H4 (cell line): Measurements from ENCODE around the gene TES. TPM values are rescaled to one million over a fixed set of nuclear protein-coding genes. Genes with fewer than 3 reads are reported as not detected.

Source experiments
- DNase-seq: peaks from one replicate; pipeline ENCODE4 v3.0.0-alpha.2; 2015; ENCODE audit warnings: low spot score
- total RNA-seq: library from RNA; depleted of rRNA; stranded (reverse); fragments of >200 nt; shearing (Covaris generic); gene quantifications from 2 replicates; pipeline ENCODE4 v1.2.3, GENCODE V29; 2014

The TES gene
- total RNA-seq, 1 experiment from 2014 or later: 59.0 TPM

DNA sequence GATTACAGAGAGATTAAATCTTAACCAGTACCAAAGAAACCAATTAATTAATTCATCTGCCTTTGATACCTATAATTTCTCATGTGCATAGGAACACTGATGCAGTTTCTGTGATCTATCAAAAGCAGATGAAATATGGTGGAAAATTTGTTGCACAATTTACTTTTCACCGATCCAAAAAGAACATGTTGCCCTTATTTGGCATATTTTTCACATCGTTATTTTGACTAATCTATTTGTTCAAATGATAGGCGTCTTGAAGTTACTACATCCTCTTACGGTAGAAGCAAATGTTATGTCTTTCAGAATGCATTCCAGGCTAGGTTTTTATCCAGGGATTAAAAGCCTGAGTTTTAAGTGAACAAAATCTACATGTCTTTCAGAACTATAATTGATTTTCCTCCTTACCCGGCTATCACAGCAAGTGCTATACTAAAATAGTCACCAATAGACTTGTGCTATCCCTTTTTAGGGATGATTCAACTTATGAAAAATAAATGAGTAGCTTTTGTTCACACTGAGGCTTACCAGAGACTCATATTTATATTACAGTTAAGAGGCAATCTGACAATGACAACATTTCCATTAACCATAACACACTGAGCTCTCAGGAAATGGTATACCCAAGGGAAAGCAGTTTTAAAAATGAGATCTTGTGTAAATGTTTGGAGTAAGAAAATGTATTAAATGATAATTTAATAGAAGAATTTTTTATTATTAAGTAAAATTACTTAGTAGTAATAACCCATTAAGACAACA is 16.8 kb upstream of the TES start:
- DNase-seq: no peak

DNA sequence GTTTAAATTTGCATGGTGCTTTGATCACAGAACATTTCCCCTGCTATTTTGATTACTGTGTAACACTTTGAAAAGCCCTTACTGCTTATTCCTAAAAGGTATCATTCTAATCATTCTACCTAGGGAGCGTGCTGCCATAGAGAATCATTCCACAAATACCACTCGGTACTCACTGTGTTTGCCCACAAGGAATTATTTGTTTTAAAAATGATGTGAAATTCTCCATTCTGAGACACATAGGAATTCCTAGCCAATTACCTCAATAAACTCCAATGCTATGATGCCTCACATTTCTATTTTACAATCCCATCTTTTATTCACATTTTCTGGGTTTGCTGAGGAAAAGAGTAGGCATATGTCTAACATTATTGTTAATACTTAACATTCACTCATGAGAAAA is 16.2 kb upstream of the TES start:
- no peak for DNase-seq

- no peak for DNase-seq
Measured at GRCh38 chr7:116195451-116195850, 14.9 kb upstream of the TES start.

DNA sequence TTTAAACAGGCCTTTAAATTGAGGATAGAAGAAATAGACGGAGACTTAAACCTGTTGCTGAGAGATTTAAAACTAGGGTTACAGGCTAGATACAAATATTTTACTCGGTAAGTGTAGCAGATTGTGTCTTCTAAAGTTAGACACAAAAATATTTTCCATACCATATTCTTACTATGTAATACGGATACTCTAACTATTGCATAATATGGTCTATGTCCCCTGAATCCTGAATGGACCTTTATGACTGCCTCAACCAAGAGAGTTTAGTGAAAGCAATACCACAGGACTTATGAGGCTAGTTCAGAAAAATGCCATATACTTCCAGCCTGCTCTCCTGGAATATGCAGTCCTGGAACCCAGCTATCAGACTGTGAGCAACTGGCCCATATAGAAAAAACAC is 13.4 kb upstream of the TES start:
- no peak for DNase-seq

GRCh38 chr7:116197360-116197759 is 13.0 kb upstream of the TES start:
- DNase-seq: no peak

GRCh38 chr7:116198748-116199410 is 11.5 kb upstream of the TES start:
- DNase-seq: no peak

DNA sequence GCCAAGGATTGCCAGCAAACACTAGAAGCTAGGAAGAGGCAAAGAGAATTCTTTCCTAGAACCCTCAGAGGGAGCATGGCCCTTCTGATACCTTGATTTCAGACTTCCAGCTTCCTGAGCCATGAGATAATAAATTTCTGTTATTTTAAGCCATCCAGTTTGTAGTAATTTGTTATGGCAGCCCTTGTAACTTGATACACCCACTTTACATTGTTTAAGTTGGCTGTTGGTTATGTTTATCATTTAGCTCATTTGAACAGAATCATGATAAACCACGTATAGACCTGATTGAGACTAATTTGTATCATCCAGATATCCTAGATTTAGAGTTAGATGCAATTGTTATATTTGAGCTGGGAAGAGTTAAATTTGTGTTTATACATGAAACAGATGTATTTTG is 9.4 kb upstream of the TES start:
- DNase-seq: no peak

DNA sequence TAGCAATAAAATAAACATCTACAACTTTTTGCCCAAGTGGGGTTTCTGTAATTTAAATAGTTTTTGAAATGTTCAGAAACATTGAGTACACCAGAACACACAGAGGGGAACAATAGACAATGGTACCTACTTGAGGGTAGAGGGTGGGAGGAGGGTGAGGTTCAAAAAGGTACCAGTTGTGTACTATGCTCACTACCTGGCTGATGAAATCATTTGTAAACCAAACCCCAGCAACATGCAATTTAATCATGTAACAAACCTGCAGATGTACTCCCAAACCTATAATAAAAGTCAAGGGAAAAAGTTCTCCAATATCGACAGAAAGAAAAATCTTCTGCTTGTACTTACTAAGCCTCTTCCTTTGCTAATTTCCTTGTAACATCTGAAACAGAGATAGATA is 4.2 kb upstream of the TES start:
- DNase-seq: no peak

DNA sequence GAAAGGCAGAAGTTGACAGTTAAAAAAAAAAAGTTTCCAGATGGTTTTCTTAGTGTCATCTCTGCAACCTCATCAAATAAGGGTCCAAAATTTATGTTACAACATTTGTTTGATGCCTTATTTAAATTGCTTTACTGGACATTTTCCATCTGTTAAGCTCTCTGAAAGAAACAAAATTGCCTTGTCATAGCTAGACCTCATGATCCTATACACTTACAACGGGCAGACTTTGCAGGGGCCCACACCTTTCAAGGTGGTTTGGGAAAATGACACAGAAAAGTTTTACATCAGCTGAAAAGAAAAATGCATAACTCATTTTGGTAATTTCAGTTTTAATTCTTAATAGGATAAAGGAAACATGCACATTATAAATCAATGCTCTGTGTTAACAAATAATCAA is 1.4 kb upstream of the TES start:
- DNase-seq: no peak

GRCh38 chr7:116209561-116210070 is 723 bp upstream of the TES start:
- DNase-seq: no peak

DNA sequence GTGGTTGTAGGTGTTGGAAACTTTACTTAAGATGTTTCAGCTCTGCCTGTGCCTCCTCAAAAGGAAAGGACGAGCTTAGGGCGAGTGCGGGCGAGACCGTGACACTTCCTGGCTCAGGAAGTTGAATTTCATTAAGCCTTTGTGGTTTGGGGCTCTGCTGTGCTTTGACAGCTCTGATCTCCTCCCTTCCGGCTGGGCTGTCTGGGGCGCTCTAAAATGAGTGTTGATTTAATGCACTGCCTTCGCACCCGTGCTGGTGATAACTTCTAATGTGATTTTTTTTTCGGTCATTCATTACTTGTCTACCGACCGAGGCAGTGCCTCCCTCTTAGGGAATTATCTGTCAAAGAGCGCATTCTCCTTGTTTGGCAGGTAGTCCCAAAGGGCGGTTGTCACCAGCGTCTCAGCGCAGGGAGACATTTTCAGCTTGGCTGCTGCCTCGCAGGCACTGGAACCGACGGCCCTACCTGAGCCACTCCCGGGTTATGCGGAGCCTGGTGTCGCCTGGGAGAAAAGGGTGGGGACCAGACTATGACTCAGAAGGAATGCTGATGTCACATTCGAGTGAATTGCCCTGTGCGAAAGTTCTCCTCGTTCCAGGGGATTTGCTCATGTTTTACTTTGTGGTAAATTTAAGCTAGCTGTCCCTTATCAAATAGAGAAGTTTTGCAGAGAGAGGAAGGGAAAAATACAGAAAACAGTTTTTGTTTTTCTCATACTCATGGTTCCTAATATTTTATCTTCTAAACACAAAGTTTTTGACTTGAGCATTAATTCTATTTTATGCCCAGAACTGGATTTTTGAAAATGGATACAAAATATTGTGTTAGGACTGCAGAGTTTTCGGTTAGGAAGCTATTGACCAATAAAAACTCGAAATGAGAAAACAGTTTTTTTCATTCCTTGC is 920 bp downstream of the TES start:
- peak; percentile 98 for DNase-seq

DNA sequence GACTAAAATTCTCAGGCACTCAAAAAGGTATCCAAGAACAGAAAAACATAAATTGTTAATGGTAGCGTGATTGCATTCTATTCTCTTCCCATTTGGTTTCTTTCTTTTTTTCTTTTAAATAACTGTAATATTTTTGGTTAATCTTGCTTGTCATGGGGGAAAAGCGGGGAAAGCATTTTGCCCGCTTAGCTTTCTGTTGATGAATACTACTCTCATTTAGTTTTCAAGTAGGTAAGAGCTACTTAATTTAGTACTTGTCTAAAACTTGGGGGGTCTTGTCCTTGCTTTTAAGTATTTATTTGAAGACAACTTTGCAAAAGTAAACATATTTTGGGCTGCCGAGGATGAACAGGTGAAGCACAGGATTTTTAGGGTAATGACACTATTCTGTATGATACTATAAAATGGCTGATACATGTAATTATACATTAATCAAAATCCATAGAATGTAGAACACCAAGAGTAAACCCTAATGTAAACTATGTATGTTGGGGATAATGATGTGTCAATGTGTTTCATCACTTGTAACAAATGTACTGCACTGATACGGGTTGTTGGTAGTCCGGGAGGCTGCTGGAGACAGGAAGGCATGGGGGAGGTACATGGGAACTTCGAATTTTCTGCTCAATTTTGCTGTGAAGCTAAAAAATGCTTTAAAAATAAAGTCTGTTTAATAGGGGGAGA is 1.7 kb downstream of the TES start:
- DNase-seq: no peak

GRCh38 chr7:116212869-116213268 is 2.5 kb downstream of the TES start:
- DNase-seq: no peak

GRCh38 chr7:116213361-116214130 is 3.2 kb downstream of the TES start:
- DNase-seq: peak; percentile 31

GRCh38 chr7:116214921-116215320 is 4.6 kb downstream of the TES start:
- DNase-seq: no peak

- no peak for DNase-seq
Measured at GRCh38 chr7:116215551-116215950, 5.2 kb downstream of the TES start.

DNA sequence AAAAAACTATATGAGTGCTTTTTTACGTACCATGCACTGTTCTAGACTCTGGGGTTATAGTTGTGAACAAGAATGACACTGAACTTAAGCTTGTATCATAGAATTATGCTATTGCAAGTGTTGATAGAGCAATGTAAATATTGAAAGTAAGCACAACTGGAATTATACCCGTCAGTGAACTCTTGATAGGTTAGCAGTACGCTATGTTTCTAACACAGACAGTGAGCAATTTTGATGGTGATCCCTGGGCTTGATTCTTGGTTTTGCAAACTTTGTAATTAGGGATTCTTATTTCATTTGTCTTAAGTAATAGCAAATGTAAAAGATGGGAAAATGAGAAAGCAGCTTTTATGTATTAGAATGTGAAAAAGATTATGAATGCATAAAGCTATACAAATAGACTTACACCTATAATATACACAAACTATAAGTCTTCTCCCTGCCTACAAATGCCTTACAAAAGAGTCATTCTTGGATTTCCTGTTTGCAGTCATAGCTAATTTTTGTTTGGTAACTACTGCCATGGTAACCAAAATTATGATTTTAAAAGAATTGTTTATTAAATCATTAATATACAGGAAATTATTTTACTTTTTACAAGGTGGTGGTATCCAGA is 6.7 kb downstream of the TES start:
- no peak for DNase-seq

- DNase-seq: peak; percentile 97
Measured at GRCh38 chr7:116218051-116218645, 7.8 kb downstream of the TES start.

DNA sequence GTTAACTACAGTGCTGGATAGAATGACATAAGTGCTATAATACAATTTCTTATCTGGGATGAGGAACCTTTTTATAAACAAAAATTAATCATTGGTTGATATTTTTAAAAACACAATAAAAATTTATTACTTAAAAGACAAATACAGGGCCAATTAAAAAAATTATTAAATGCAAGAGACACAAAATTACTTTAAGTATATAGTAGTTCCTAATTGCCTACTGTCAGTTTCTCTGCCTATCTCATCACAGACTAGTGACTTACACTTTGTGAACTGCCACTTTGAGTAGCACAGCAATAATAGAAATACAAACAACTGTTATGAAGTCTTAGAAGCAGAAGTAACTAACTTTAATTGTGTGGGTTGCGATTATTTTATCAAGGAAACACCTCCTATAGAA is 8.4 kb downstream of the TES start:
- no peak for DNase-seq

- no peak for DNase-seq
Measured at GRCh38 chr7:116219288-116219687, 8.9 kb downstream of the TES start.
